Esophagus muscularis mucosa (tissue), 4 donors: ENCODE data around the gene KLF16.

ENCODE experiments used
- CTCF ChIP-seq, 3 experiments: fragments of 200-600 bp in 2 of 3; fragments of 450-650 bp in 1 of 3; sonication (generic) in 2 of 3; IDR thresholded peaks; one replicate each; pipeline ENCODE4 v1.5.1; 2017 to 2019; ENCODE audit warnings: antibody characterized with exemption in 3 of 3, mild to moderate bottlenecking in 2 of 3, moderate library complexity in 1 of 3
- EP300 ChIP-seq: sonication (generic); formaldehyde crosslinking; IDR thresholded peaks from one replicate; pipeline ENCODE4 v1.6.1; 2017; ENCODE audit warnings: antibody characterized with exemption
- POLR2A ChIP-seq: fragments of 450-650 bp; IDR thresholded peaks from one replicate; pipeline ENCODE4 v1.6.1; 2017; ENCODE audit warnings: antibody characterized with exemption, moderate library complexity, mild to moderate bottlenecking, low read depth
- POLR2AphosphoS5 ChIP-seq, 2 donors: sonication (generic); formaldehyde crosslinking; IDR thresholded peaks; one replicate each; pipeline ENCODE4 v1.6.1; 2017; ENCODE audit warnings: antibody characterized with exemption in 2 of 2

DNA sequence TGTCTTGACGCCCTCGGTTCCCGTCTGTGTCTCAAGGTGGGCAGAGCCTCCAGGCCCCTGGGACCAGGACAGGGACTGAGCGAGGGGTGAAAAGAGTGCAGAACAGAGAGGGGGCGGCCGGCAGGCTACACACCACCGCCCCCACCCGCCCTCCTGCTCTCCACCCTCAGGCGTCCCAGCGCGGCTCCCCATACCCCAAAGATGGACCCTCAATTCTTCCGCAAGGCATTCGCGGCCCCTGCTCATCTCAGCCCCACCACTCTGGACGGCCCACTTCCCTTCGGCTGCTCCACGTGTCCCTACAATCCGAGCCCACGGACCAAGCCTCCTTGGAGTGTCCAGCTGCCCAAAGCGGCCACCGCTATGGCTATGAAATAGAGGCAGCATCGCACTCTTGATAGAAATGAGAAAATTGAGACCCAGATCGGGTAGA lies 1.8 kb downstream of the KLF16 start:
- no peak for TF ChIP-seq CTCF (IDR thresholded peaks at IDR 0.05)
- no peak for TF ChIP-seq POLR2AphosphoS5 (IDR thresholded peaks at IDR 0.05)
- TF ChIP-seq POLR2A, result no peak
- TF ChIP-seq EP300, result no peak
